Stimulated activated naive B cell treated with anti-CD40 and anti-IgM and Interleukin-4, amounts not matched to agents 10 μg/mL and 1 μg/mL and 100 μg/mL, for 72 hours (primary cell): ENCODE measurements around the gene BRINP1.

ENCODE experiments used
- ATAC-seq, 2 donors: fragments of 150-1000 bp; cut with Tn5 transposase; replicated peaks; 2 replicates each; pipeline ENCODE4 v1.10.0; 2021; ENCODE audit warnings: moderate library complexity in 1 of 2
- DNase-seq: peaks from one replicate; pipeline ENCODE4 v3.0.0; 2021
- H3K27ac Mint-ChIP-seq: one replicate; pipeline ENCODE4 v1.8.0; 2022; ENCODE audit warnings: mild to moderate bottlenecking, mixed read lengths
- H3K27me3 Mint-ChIP-seq, 2 donors: one replicate each; pipeline ENCODE4 v1.8.0; 2022; ENCODE audit warnings: mixed read lengths in 2 of 2
- H3K36me3 Mint-ChIP-seq, 2 donors: one replicate each; pipeline ENCODE4 v1.8.0; 2022; ENCODE audit warnings: mixed read lengths in 2 of 2, mild to moderate bottlenecking in 1 of 2
- H3K4me1 Mint-ChIP-seq, 2 donors: one replicate each; pipeline ENCODE4 v1.8.0; 2022; ENCODE audit warnings: mixed read lengths in 2 of 2, mild to moderate bottlenecking in 1 of 2
- H3K4me3 Mint-ChIP-seq, 2 donors: one replicate each; pipeline ENCODE4 v1.8.0; 2022; ENCODE audit warnings: mild to moderate bottlenecking in 2 of 2, mixed read lengths in 2 of 2, moderate library complexity in 1 of 2
- H3K9me3 Mint-ChIP-seq, 2 donors: one replicate each; pipeline ENCODE4 v1.8.0; 2022; ENCODE audit warnings: mixed read lengths in 2 of 2, mild to moderate bottlenecking in 1 of 2

The BRINP1 gene

GRCh38 chr9:119368681-119369581 is at the start of gene BRINP1:
Gene BRINP1 (minus strand): TSS chr9:119369435. CDS start chr9:119313355, 56,080 bp downstream.
- Mint-ChIP-seq H3K4me3 (peak within 1 kb of the TSS; percentile 33 to 40), H3K4me1 (peaks cover 3 to 6% of the 10 kb centered on the region in 2 donors), H3K36me3 (peaks cover 0 to 2% of the 10 kb centered on the region in 2 donors), H3K9me3 (peaks cover 10 to 11% of the 10 kb centered on the region in 2 donors), H3K27me3 (peaks cover 40 to 47% of the 10 kb centered on the region in 2 donors), H3K27ac (no peak within 1 kb of the TSS)
- DNase-seq (no peak), ATAC-seq (no peak)

GRCh38 chr9:119418721-119419120 is 49.5 kb upstream of the BRINP1 start:
- DNase-seq (no peak), ATAC-seq (no peak)
- H3K4me1 Mint-ChIP-seq: no peaks in the 10 kb centered on the region
- no peaks in the 10 kb centered on the region for H3K36me3 Mint-ChIP-seq
- no peak overlapping the region for H3K4me3 Mint-ChIP-seq
- H3K27ac Mint-ChIP-seq: no peak overlapping the region
- H3K9me3 Mint-ChIP-seq: no peaks in the 10 kb centered on the region
- no peaks in the 10 kb centered on the region for H3K27me3 Mint-ChIP-seq

- H3K36me3 Mint-ChIP-seq: no peaks in the 10 kb centered on the region
- no peak overlapping the region for H3K4me3 Mint-ChIP-seq
- H3K27ac Mint-ChIP-seq: no peak overlapping the region
- DNase-seq (no peak), ATAC-seq (no peak)
- H3K27me3 Mint-ChIP-seq: no peaks in the 10 kb centered on the region
- no peaks in the 10 kb centered on the region for H3K4me1 Mint-ChIP-seq
- H3K9me3 Mint-ChIP-seq: no peaks in the 10 kb centered on the region
These were observed 47.6 kb upstream of the BRINP1 start for GRCh38 chr9:119416793-119417192.

GRCh38 chr9:119412399-119412798 is 43.2 kb upstream of the BRINP1 start:
- Mint-ChIP-seq H3K9me3 (peaks cover 0 to 2% of the 10 kb centered on the region in 2 donors), H3K27me3 (peaks cover 0 to 6% of the 10 kb centered on the region in 2 donors), H3K36me3 (no peaks in the 10 kb centered on the region), H3K4me1 (no peaks in the 10 kb centered on the region), H3K27ac (no peak overlapping the region), H3K4me3 (no peak overlapping the region)
- ATAC-seq (no peak), DNase-seq (no peak)

GRCh38 chr9:119409552-119409951 is 40.3 kb upstream of the BRINP1 start:
- no peak for ATAC-seq
- Mint-ChIP-seq H3K4me3 (no peak overlapping the region), H3K9me3 (peaks cover 2 to 4% of the 10 kb centered on the region in 2 donors), H3K27me3 (peaks cover 0 to 6% of the 10 kb centered on the region in 2 donors), H3K36me3 (no peaks in the 10 kb centered on the region), H3K4me1 (no peaks in the 10 kb centered on the region), H3K27ac (no peak overlapping the region)
- no peak for DNase-seq

GRCh38 chr9:119400606-119401005 is 31.4 kb upstream of the BRINP1 start:
- no peaks in the 10 kb centered on the region for H3K36me3 Mint-ChIP-seq
- DNase-seq: no peak
- H3K27me3 Mint-ChIP-seq: no peaks in the 10 kb centered on the region
- ATAC-seq: no peak
- H3K27ac Mint-ChIP-seq: no peak overlapping the region
- H3K9me3 Mint-ChIP-seq: peaks cover 2 to 4% of the 10 kb centered on the region in 2 donors
- no peaks in the 10 kb centered on the region for H3K4me1 Mint-ChIP-seq
- no peak overlapping the region for H3K4me3 Mint-ChIP-seq

GRCh38 chr9:119398350-119398749 is 29.1 kb upstream of the BRINP1 start:
- ATAC-seq: no peak
- Mint-ChIP-seq H3K27me3 (no peaks in the 10 kb centered on the region), H3K9me3 (peaks cover 0 to under 1% of the 10 kb centered on the region in 2 donors), H3K36me3 (no peaks in the 10 kb centered on the region), H3K4me3 (no peak overlapping the region), H3K27ac (no peak overlapping the region), H3K4me1 (no peaks in the 10 kb centered on the region)
- no peak for DNase-seq

- Mint-ChIP-seq H3K27me3 (peaks cover 5% of the 10 kb centered on the region in 2 donors), H3K9me3 (peaks cover 0 to 2% of the 10 kb centered on the region in 2 donors), H3K27ac (no peak overlapping the region), H3K4me1 (no peaks in the 10 kb centered on the region), H3K36me3 (no peaks in the 10 kb centered on the region), H3K4me3 (no peak overlapping the region)
- ATAC-seq (no peak), DNase-seq (no peak)
These were observed 22.6 kb upstream of the BRINP1 start for GRCh38 chr9:119391878-119392277.

- no peaks in the 10 kb centered on the region for H3K36me3 Mint-ChIP-seq
- ATAC-seq (no peak), DNase-seq (no peak)
These were observed 6.7 kb upstream of the BRINP1 start for GRCh38 chr9:119375892-119376291.

GRCh38 chr9:119372951-119373350 is 3.7 kb upstream of the BRINP1 start:
- H3K27ac Mint-ChIP-seq: no peak overlapping the region
- peaks cover 3 to 6% of the 10 kb centered on the region in 2 donors for H3K4me1 Mint-ChIP-seq
- H3K9me3 Mint-ChIP-seq: peaks cover 9 to 10% of the 10 kb centered on the region in 2 donors
- ATAC-seq (no peak), DNase-seq (no peak)
- no peak overlapping the region for H3K4me3 Mint-ChIP-seq
- peaks cover 31 to 34% of the 10 kb centered on the region in 2 donors for H3K27me3 Mint-ChIP-seq
- H3K36me3 Mint-ChIP-seq: peaks cover 0 to 2% of the 10 kb centered on the region in 2 donors

More at GRCh38 chr9:119375892-119376291, 6.7 kb upstream of the BRINP1 start:
- peaks cover 8 to 14% of the 10 kb centered on the region in 2 donors for H3K27me3 Mint-ChIP-seq
- no peak overlapping the region for H3K4me3 Mint-ChIP-seq
- no peak overlapping the region for H3K27ac Mint-ChIP-seq
- peaks cover 3 to 4% of the 10 kb centered on the region in 2 donors for H3K9me3 Mint-ChIP-seq
- no peaks in the 10 kb centered on the region for H3K4me1 Mint-ChIP-seq

GRCh38 chr9:119370816-119371215 is 1.6 kb upstream of the BRINP1 start:
- no peak overlapping the region for H3K4me3 Mint-ChIP-seq
- H3K9me3 Mint-ChIP-seq: peaks cover 9 to 10% of the 10 kb centered on the region in 2 donors
- H3K27me3 Mint-ChIP-seq: peaks cover 36 to 40% of the 10 kb centered on the region in 2 donors
- H3K27ac Mint-ChIP-seq: no peak overlapping the region
- H3K4me1 Mint-ChIP-seq: peaks cover 3 to 6% of the 10 kb centered on the region in 2 donors
- peaks cover 0 to 2% of the 10 kb centered on the region in 2 donors for H3K36me3 Mint-ChIP-seq
- DNase-seq: no peak
- no peak for ATAC-seq

- no peak for ATAC-seq
- Mint-ChIP-seq H3K36me3 (peaks cover 0 to 2% of the 10 kb centered on the region in 2 donors), H3K9me3 (peaks cover 10 to 11% of the 10 kb centered on the region in 2 donors), H3K4me1 (peaks cover 3 to 6% of the 10 kb centered on the region in 2 donors), H3K27me3 (peaks cover 37 to 40% of the 10 kb centered on the region in 2 donors), H3K4me3 (no peak overlapping the region), H3K27ac (no peak overlapping the region)
- no peak for DNase-seq
These were observed 588 bp upstream of the BRINP1 start for GRCh38 chr9:119369680-119370366.

GRCh38 chr9:119368179-119368578 is 1.1 kb downstream of the BRINP1 start:
- peaks cover 0 to 2% of the 10 kb centered on the region in 2 donors for H3K36me3 Mint-ChIP-seq
- H3K9me3 Mint-ChIP-seq: peaks cover 10 to 11% of the 10 kb centered on the region in 2 donors
- no peak for ATAC-seq
- no peak overlapping the region for H3K27ac Mint-ChIP-seq
- H3K4me3 Mint-ChIP-seq: no peak overlapping the region
- H3K27me3 Mint-ChIP-seq: peaks cover 40 to 48% of the 10 kb centered on the region in 2 donors
- peaks cover 3 to 6% of the 10 kb centered on the region in 2 donors for H3K4me1 Mint-ChIP-seq
- no peak for DNase-seq

- Mint-ChIP-seq H3K27me3 (peaks cover 40 to 48% of the 10 kb centered on the region in 2 donors), H3K9me3 (peaks cover 10 to 11% of the 10 kb centered on the region in 2 donors), H3K36me3 (peaks cover 0 to 2% of the 10 kb centered on the region in 2 donors), H3K4me3 (no peak overlapping the region), H3K4me1 (peaks cover 3 to 6% of the 10 kb centered on the region in 2 donors), H3K27ac (no peak overlapping the region)
- DNase-seq (no peak), ATAC-seq (no peak)
These were observed 1.6 kb downstream of the BRINP1 start for GRCh38 chr9:119367683-119368075.
